Measurements from ENCODE around the gene SETD1B.
"Not testable (repeated sequence)": the region's sequence is repeated elsewhere in the genome, so short reads cannot be mapped to it uniquely, and the experiment has no call there.

Gene SETD1B

GRCh38 chr12:121803861-121804416, at the start of gene SETD1B:
TSS of gene SETD1B (plus strand) at chr12:121804009. CDS start at chr12:121804738, 729 bp downstream.
- peak; percentile 60 for DNase-seq

GRCh38 chr12:121754836-121755235, 49.0 kb upstream of the SETD1B start:
- no peak for DNase-seq

GRCh38 chr12:121755591-121755990, 48.2 kb upstream of the SETD1B start:
- DNase-seq = no peak

GRCh38 chr12:121758536-121758935, 45.3 kb upstream of the SETD1B start:
- not testable (repeated sequence) for DNase-seq

GRCh38 chr12:121762269-121762668, 41.5 kb upstream of the SETD1B start:
- no peak for DNase-seq

GRCh38 chr12:121764808-121765207, 39.0 kb upstream of the SETD1B start:
- DNase-seq = no peak

GRCh38 chr12:121765573-121765972, 38.2 kb upstream of the SETD1B start:
- DNase-seq = no peak

- no peak for DNase-seq
Observed at GRCh38 chr12:121766290-121767039, 37.3 kb upstream of the SETD1B start.

- no peak for DNase-seq
Observed at GRCh38 chr12:121767525-121768016, 36.2 kb upstream of the SETD1B start.

GRCh38 chr12:121769297-121769830, 34.4 kb upstream of the SETD1B start:
- no peak for DNase-seq

GRCh38 chr12:121769831-121770301, 33.9 kb upstream of the SETD1B start:
- DNase-seq = no peak

GRCh38 chr12:121770388-121770787, 33.4 kb upstream of the SETD1B start:
- DNase-seq = no peak

- no peak for DNase-seq
Observed at GRCh38 chr12:121770813-121771625, 32.8 kb upstream of the SETD1B start.

GRCh38 chr12:121773011-121773777, 30.6 kb upstream of the SETD1B start:
- peak; percentile 79 for DNase-seq

GRCh38 chr12:121774968-121775474, 28.8 kb upstream of the SETD1B start:
- DNase-seq = no peak

GRCh38 chr12:121775501-121775900, 28.3 kb upstream of the SETD1B start:
- no peak for DNase-seq

- DNase-seq = peak; percentile 95
Observed at GRCh38 chr12:121776190-121777098, 27.4 kb upstream of the SETD1B start.

GRCh38 chr12:121778567-121779421, 25.0 kb upstream of the SETD1B start:
- no peak for DNase-seq

GRCh38 chr12:121779422-121779895, 24.4 kb upstream of the SETD1B start:
- no peak for DNase-seq

- no peak for DNase-seq
Observed at GRCh38 chr12:121780429-121780828, 23.4 kb upstream of the SETD1B start.
